Stimulated activated CD4-positive, alpha-beta T cell treated with anti-CD3 and anti-CD28 coated beads, Interleukin-2, amount 100 ng/mL, for 24 hours (primary cell): Measurements from ENCODE around the gene ATP9A.
A peak's percentile ranks its signal among the peaks of the same experiment; 100 is the strongest.

ENCODE experiments used
- DNase-seq, 2 donors: peaks; one replicate each; pipeline ENCODE4 v3.0.0-alpha.2; 2020

ATP9A gene

DNA sequence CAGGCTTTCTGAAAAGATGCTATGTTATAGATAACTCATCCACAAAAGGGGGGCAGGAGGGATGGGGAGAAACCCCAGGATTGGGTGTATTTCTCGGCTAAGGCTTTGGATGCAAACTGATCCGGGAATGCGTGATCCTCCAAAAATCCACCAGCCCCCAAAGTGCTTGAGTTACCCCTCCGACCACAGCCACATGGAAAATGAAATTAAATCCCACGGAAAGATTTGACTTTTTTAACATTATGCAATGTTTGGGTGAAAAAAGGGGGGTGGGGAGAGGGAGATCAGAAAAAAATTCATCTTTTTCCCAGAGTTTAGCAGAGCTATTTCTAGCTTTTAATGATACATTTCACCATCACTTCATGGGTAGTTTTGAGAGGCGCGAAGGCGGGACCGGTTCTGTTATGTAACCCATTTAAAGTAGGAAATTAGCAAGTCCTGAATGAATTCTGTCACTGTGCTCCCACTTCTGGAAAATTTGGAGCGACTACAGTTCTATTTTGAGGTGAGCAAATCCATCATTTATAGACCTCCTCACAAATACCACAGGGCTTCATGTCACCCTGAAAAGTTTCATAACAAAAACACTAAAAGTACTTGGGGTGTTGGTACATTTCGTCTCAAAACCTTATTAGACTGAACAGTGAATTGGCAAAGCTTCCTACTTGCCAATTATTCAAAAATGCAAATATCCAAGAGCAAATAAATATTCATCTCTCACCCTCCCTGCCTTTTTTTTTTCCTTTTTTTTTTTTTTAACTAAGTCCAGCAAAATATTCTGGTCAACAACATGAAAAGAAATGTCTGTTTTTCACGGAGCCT is 173.7 kb downstream of the ATP9A start:
- no peak for DNase-seq

DNA sequence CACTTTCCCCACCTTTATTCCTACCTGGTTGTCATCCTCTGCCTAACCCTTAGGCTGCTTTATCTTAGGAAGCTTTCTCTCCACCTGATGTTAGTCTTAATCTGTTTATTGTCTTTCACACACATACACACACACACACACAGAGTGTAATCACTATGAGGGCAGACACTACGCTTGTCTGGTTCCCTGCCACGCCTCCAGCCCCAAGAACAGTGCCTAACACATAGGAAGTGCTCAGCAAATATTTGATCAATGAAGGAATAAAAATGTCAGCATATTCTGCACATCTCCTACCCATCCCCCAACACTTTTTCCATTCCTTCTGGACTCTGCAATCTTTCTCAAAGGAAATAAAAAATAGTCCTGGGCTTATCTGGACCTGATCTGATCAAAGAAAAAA is 174.6 kb downstream of the ATP9A start:
- no peak for DNase-seq

DNA sequence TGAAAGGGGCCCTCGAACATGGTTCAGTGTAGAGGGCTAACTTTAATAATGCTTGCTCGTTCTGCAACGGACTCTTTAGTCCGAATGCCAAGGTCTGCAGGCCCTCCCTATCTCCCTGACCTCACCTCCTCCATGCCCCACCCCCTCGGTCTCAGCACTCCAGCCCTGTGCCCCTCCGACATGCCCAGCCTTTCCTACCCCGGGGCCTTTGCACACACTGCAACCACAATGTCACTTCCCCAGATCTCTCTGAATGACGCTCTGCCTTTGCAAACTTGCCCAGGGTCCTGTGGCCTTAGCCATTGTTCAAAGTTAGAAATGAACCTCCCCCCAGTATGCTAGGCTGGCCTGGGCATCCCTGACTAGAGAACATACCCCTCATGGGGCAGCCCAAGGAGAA is 175.6 kb downstream of the ATP9A start:
- no peak for DNase-seq

DNA sequence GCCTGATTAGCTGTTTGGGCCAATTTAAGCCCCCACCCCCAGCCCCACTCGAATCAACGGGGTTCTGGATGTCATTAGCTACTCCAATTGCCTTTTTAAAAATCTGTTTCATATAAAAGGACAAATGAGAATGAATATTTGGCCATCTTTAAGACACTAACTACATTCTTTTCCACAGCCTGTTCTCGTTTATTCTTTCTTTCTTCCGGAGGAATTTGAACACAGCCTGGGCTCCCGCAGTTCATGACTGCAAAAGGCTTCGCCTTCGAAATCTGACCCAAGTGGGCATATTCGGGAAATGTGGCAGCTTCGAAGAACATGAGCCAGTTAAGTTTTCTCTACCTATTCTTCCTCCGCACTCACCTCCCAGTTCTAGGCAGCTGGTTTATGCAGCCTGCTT is 176.3 kb downstream of the ATP9A start:
- DNase-seq = no peak

DNA sequence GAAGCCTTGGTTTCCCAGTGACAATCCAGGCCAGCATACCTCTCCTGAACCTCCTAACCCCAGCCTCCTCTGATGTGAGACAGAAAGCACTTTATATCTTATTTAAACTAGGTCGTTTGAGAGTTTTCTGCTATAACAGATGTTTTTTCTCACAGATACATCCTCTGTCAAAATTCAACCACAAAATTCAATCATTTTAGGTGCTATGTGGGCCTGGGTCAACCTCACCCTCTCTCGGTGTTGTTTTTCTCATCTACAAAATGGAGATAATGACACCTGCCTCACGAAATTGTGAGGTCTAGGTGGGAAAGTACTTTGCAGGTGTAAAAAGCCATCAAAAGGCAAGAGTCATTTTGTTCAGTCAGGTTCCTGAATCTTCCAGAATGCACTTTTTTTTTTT is 179.4 kb downstream of the ATP9A start:
- DNase-seq = no peak

DNA sequence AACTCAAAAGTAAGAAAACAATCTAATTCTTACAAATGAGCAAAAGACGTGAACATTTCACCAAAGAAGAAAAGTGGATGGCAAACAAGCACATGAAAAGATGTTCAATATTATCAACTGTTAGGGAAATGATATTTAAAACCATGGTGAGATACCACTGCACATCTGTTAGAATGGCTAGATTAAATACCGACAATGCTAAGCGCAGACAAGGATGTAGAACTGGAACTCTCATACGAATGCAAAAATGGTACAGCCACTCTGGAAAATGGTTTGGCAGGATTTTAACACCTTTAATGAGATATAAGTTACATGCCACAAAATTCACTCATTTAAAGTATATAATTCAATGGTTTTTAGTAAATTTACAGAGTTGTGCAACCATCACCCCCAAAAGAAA is 181.0 kb downstream of the ATP9A start:
- DNase-seq = no peak

DNA sequence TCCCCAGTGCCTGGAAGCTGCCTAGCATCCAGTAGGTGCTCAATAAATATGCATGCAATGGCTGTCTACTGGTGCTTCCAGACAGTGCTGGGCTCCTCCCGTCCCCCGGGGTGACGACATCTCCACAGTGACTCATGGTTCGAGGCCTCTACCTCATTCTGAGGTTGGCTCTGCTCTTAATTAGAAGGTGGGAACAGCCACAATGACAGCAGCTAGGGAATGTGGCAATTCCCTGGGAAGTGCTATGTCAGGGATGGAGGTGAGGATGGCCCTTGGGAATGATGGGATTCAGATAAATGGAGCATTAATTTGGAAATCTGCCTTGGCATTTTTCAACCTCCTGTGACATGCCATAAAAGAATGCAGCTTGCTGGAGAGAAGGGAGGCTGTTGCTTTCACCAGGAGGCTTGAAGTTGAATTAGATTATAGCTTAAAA is 182.2 kb downstream of the ATP9A start:
- no peak for DNase-seq

DNA sequence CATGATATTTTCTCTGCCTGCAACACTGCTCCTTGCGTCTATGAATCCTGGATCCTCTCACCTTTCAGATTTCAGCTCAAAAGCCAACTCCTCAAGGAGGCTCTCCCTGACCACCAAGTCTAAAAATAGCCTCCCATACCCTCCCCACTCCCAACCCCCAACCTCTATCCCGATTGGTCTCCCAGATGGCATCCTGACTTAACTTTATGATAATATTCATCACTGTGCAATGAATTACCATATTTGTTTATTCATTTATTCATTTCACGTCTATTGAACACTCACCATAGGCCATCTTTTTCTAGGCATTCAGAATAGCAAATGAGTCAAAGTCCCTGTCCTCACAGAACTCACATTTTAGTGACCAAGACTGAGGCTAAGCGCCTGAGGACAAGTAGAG is 183.0 kb downstream of the ATP9A start:
- no peak for DNase-seq

DNA sequence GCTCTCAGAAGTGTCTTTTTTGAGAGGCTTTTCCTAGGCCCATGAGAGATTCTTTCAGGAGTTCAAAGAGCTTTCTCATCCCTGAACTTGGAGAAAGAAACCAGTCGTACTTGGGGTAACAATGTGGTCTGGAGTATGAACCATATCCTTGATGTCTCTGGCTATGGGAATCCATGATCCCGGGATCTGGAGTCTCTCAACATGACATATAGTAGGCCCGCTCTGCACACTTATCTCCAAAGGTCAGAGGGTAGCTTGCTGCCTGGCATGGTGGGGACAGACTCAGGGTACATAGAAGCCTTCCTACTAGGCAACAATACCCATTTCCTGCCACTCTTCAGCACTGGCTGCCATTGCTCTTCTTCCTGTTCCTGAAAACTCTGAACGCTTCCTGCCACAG is 183.5 kb downstream of the ATP9A start:
- DNase-seq = no peak

DNA sequence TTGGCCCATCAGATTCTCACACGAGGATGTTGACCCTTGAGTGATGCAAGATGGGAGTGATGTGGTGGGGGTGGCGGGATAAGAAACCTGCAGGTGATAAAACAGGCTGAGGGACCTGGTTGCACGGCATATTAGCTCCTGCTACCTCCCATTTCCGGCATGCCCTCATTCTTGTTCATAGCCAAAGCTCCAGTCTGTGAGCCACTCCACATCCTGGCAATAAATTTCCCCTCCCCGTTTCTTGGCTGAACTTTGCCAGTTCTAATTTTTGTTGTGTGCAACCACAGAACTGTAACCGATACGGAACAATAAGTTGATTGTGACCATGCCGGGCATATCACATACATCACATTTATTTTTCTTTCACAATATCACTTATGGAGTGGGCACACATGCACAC is 184.1 kb downstream of the ATP9A start:
- no peak for DNase-seq

DNA sequence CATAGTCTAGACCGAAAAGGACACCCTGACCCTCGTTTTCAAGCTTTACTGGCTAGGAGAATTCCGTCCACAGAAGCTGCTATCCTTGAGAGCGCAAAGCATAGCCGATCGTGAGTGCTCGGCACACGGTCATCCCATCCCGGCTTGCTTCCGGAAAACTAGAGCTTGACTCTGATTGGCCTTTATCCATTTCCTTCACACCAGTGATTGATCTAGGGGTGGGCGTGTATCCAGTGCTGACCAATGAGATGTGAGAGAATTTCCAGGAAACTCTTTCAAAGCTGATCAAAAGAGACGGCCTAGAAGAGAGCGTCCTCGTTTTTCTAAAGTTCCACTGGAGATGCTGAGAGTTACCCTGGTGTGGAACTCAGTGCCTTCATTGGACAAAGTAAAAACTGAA is 184.7 kb downstream of the ATP9A start:
- DNase-seq = no peak

DNA sequence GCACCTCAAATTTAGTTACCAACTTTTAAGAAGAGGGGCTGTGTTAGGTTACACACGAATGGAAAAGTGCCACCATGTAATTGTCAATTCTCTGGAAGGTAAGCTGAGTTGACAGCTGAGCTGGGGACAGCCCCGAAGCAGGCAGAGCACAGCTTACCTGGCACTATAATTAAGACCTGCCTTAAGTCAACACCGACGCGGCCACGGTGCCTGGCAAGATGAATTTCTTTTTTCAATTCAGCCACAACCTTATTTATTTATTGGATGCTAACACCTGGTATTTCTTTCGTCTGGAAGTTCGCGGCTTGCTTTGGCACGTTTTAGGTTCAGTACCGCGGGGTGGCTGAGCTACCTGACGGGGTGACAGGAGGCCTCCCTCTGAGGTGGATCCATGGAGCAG is 185.1 kb downstream of the ATP9A start:
- no peak for DNase-seq

DNA sequence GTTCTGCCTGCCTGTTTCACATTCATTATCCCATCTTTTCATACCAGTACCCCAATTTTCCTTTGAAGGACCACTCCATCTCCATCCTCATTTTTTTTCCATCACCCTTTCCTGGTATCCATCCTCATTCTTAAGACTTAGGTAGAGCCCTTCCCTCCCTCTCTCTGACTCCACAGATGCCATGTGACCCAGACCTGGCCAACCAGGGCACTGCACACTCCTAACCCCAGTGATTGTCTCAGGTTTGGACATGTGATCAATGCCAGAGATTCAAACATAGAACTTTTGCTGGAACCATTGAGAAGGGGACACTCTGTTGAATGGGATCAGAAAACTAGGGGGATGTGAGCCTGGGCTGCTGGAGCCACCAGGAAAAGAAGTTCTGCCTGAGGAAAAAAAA is 186.6 kb downstream of the ATP9A start:
- DNase-seq = no peak

DNA sequence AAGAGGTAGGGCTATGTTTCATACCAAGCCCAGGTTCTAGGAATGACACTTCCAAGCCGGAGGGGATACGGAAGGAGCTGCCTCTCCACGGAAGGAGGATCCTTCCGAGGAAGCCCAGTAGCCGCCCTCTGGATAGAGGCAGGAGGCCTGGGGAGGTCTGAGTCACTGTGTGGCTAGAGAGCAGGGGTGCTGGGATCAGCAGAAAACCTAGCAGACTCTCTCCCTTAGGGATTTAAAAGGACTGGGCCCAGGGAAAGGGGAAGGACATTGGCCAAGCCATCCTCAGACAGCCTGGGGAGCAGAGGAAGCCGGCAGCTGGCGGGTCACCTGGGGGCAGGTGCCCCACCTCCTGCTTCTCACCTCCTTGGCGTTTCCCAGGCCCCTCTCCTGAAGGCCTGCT is 189.1 kb downstream of the ATP9A start:
- no peak for DNase-seq

DNA sequence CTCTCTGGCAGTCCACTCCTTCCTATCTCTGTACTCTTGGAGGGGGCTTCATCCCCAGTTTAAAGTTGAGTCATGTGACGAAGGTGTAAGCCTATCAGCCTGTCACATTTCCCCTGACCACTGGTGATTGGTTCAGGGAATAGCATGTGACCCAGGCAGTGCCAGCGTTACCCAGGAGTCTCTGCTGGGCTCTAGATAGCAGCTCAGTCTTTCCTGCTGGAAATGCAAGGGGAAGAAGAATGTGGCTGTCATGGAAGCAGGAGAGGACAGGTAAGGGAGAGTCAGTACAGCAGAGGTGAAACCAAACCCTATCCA is 190.1 kb downstream of the ATP9A start:
- no peak for DNase-seq

DNA sequence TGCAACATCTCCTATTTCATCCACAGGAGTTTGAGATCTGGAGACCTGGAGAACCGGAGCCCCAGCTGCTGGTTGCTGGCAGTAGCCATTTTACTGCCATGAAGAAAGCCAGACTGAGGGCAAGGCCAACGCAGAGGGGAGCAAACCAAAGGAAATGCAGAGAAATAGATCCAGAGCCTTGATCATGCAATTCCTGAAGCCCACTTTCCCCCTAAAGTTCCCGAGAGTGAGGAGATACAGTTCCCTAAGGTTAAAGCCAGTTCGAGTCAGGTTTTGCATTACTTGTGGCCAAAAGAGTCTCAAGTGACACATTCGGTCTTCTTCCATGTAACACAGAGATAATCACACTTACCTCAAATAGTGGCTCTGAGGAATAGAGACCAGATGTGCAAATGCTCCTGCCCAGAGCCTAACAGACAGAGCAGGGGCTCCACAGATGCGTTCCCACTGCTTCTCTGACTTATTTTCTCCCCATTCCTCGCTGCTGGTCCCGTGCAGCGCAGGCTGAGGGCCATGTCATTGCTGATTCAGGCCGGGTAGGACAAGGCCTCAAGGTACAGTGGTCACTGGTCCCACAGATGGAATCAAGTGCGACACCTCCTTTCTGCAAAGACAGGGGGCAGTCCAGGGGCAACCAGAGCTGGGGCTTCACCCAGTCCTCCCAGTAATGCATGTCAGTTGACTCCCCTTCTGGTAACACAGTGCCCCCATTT is 190.6 kb downstream of the ATP9A start:
- DNase-seq = no peak

DNA sequence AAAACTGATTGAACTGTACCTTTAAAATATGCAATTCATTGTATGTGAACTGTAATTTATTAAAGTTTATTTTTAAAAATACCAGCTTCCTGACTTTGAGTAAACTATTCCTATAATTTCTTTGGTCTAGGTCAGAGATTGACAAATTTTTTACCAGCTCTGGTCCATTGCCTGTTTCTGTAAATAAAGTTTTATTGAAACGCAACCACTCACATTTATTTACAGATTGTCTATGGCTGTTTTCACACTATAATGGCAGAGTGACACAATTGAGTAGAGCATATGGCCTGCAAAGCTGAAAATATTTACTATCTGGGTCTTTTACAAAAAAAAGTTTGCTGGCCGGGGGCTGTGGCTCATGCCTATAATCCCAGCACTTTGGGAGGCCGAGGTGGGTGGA is 192.7 kb downstream of the ATP9A start:
- no peak for DNase-seq

DNA sequence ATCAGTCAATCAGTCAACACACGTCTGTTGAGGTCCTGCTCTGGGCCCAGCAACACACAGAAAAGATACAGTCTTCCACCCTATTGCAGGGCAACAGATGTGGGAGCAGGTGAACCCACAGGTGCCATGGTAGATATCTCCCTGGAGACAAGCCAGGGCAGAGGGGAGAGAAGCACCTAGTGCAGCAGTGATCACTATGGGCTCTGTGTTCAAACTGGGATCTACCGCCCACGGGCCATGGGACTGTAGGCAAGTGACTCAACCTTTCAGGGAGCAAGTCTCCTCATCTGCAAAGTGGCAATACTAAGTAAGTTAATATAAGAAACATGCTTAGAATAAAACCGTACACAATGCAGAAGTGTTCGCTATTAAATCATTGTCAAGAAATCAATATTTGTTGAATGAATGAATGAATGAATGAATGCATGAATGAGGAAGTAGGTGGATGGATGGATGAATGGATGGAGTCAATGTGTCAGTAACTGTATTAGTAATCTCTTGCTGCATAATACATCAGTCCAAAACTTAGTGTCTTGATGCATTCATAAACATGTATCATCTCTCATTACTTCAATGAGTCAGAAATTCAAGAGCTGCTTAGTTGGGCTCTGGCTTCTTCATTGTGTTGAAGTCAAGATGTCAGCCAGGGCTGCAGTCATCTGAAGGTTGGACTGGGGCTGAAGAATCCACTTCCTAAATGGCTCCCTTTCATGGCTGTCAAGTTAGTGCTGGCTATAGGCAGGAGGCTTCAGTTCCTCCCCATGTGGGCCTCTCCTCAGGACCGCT is 193.7 kb downstream of the ATP9A start:
- DNase-seq = peak; percentile 39 to 55

DNA sequence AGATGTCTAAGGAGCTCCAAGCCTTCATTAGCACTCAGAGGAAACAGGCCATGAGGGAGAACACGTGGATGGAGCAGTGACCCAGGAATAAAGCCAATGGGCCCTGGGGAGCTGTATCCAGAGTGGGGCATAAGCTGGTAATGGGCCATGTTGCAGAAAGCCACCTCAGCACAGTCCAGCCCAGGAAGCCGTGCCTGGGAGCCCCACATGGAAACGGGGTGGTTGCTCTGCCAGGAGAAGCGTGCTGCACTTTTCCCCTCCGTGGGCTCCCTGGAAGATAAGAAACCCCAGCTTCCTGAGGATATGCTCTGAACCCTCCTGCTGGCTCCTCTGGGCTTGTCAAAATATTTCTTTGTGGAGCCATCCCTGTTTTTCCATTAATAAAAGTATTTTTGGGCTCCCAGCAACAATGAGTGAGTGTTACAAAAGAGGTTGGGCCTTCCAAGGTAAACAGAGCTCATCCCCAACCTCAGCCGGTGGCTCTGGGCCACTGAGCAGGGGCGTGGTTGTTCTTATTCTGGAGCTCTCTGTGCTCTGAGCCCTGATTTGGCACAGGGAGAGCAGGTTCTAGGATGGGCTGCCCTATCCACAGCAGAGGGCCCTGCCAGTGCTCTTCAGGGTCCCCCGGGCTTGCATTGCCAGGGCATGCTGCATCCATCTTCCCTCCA is 194.5 kb downstream of the ATP9A start:
- DNase-seq = no peak

DNA sequence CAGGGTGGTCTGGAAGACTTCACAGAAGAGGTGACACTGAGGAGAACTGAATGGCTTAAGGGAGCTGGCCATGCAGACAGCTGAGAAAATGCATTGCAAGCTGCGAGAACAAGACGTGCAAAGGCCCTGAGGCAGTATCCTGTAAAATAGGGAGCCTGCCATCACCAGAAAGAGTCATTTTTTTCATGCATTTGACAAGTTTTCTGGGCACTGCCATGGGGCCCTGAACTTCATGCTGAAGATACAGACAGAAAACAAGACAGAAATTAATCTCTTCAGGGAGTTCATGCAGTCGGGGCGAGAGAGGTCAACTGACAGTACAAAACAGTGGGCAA is 196.8 kb downstream of the ATP9A start:
- no peak for DNase-seq

DNA sequence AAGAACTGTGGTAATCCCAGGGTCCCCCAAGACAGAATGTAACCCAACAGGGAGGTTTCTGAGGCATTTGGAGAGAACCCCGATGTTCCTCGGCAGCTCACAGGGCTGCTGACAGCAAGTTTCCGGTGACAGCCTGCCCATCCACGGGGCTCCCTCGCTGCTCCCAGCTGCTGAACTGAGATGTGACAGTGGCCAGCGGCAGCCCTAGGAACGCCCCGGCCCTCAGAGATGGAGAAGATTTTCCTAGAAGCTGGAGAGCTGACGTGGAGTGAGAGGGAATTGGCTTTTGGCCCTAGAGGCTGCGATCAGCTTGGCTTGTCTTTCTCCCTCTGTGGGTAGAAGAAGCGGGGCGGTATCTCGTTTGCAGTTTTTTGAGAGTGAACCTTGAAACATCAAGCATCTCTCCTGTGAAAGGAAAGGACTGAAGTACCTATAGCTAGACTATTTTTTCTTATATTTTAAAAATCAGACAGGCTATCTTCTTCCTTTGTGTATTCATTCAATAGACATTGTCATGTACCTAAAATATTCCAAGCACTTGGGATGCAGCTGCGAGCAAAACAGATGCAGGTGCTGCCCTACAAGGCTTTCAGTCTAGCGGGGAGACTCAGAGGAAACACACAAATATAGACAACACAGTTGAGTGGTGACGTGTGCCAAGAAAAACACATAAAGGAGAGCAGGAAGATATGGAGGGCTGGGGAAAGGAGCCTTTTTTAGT is 197.3 kb downstream of the ATP9A start:
- DNase-seq = no peak

DNA sequence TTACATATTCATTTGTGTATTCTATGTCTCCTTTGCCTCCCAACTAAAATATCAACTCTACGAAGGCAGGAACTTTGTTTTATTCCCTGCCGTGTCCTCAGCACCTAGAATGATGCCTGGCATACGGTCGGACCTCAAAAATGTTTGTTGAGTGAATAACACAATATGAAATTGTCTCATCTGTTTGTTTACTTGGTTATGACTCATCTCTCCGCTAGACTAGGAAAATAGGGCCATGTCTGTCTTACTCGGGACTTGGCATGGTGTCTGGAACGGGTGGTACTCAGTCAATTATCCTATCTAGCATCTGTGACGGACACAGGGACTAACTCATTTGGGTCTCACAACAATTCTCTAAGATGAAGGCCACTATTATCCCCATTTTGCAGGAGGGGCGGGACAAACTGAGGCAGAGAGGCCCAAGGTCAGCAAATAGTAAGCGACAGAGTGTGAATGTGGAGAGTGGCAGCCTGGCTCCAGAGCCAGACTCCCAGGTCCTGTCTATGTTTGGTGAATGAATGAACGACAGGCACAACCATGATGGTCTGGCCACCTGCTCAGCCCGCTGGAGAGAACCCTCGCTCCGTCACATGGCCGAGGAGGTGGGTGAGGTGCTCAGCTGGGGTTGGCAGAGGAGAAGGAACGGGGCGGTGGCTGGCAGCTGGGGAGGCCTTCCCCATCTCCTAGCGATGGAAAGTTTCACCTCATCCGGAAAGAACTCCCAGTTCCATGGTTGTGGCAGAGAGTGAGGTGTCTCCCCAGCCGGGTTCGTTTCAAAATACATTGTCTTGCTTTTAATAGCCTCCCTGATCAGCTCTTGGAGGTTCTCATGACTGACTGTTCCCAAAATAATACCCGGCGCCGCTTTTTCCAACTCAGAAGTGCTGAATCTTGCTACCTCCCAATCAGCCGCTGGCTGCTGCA is 198.1 kb downstream of the ATP9A start:
- no peak for DNase-seq
